ENCODE results near the gene STH. TPM values are rescaled to one million over a fixed set of nuclear protein-coding genes. Genes with fewer than 3 reads are reported as not detected.

STH gene
- polyA plus RNA-seq, 1 experiment: not detected

DNA sequence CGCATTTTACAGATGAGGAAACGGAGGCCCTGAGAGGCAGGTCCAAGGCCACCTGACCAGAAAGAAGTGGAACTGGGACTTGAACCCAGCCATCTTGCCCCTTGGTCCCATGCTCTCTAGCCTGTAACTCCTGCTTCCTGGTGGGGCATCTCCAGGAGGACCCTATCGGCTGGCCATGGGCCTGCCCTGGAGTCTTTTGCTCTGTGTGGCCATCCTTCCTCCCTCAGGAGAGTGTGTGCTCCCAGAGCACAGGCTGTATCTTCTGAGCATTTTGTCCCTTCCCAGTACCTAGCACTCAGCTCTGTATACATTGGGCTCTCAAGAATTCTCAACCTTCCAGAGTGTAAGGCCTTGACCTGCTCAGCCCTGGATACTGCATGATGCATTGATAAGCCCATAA lies 28.4 kb upstream of the STH start:
- H3K9me3 ChIP-seq (ENCODE audit: control insufficient read depth, insufficient read depth, low read length): peaks cover 6% of the 10 kb centered on the region
- DNase-seq (ENCODE audit: low read depth, low spot score): no peak
- CTCF ChIA-PET: interaction anchor here (1.4 kb wide), 1 partner anchor 21 kb away, joined by 8 read pairs; no protein-coding TSS in a partner anchor
- POLR2A ChIA-PET: no interaction called here
- TF ChIP-seq CTCF (IDR thresholded peaks at IDR 0.05; ENCODE audit: low read depth, low read length): no peak
- peaks cover 25% of the 10 kb centered on the region for H3K27me3 ChIP-seq (ENCODE audit: control insufficient read depth, insufficient read depth, low read length)
- no peak overlapping the region for H3K4me3 ChIP-seq (ENCODE audit: low read depth, low read length)
- H3K27ac ChIP-seq (ENCODE audit: low read depth, low read length): no peak overlapping the region

- Histone ChIP-seq H3K27ac (ENCODE audit: low read depth, low read length) (no peak overlapping the region), H3K27me3 (ENCODE audit: control insufficient read depth, insufficient read depth, low read length) (peaks cover 25% of the 10 kb centered on the region), H3K4me3 (ENCODE audit: low read depth, low read length) (no peak overlapping the region), H3K9me3 (ENCODE audit: control insufficient read depth, insufficient read depth, low read length) (peaks cover 6% of the 10 kb centered on the region)
- DNase-seq (ENCODE audit: low read depth, low spot score): no peak
- ChIA-PET POLR2A (no interaction called here), CTCF (interaction anchor here (1.4 kb wide), 1 partner anchor 22 kb away, joined by 8 read pairs; no protein-coding TSS in a partner anchor)
- no peak for TF ChIP-seq CTCF (IDR thresholded peaks at IDR 0.05; ENCODE audit: low read depth, low read length)
These were observed 27.3 kb upstream of the STH start for GRCh38 chr17:45971698-45972141.

GRCh38 chr17:45972531-45972930 lies 26.5 kb upstream of the STH start:
- ChIA-PET CTCF (no interaction called here), POLR2A (no interaction called here)

GRCh38 chr17:45973099-45973780 lies 25.8 kb upstream of the STH start:
- DNase-seq (ENCODE audit: low read depth, low spot score): no peak
- no peak for TF ChIP-seq CTCF (IDR thresholded peaks at IDR 0.05; ENCODE audit: low read depth, low read length)
- peaks cover 6% of the 10 kb centered on the region for H3K9me3 ChIP-seq (ENCODE audit: control insufficient read depth, insufficient read depth, low read length)
- ChIA-PET CTCF (no interaction called here), POLR2A (no interaction called here)
- H3K27me3 ChIP-seq (ENCODE audit: control insufficient read depth, insufficient read depth, low read length): peaks cover 24% of the 10 kb centered on the region
- no peak overlapping the region for H3K4me3 ChIP-seq (ENCODE audit: low read depth, low read length)
- H3K27ac ChIP-seq (ENCODE audit: low read depth, low read length): no peak overlapping the region

More at GRCh38 chr17:45972531-45972930, 26.5 kb upstream of the STH start:
- H3K4me3 ChIP-seq (ENCODE audit: low read depth, low read length): no peak overlapping the region
- peaks cover 6% of the 10 kb centered on the region for H3K9me3 ChIP-seq (ENCODE audit: control insufficient read depth, insufficient read depth, low read length)
- H3K27ac ChIP-seq (ENCODE audit: low read depth, low read length): no peak overlapping the region
- H3K27me3 ChIP-seq (ENCODE audit: control insufficient read depth, insufficient read depth, low read length): peaks cover 25% of the 10 kb centered on the region
- TF ChIP-seq CTCF (IDR thresholded peaks at IDR 0.05; ENCODE audit: low read depth, low read length): no peak
- DNase-seq (ENCODE audit: low read depth, low spot score): no peak

GRCh38 chr17:45973946-45974859 lies 24.8 kb upstream of the STH start:
- DNase-seq (ENCODE audit: low read depth, low spot score): no peak
- ChIA-PET CTCF (no interaction called here), POLR2A (no interaction called here)
- peaks cover 21% of the 10 kb centered on the region for H3K27me3 ChIP-seq (ENCODE audit: control insufficient read depth, insufficient read depth, low read length)
- no peak for TF ChIP-seq CTCF (IDR thresholded peaks at IDR 0.05; ENCODE audit: low read depth, low read length)
- no peak overlapping the region for H3K27ac ChIP-seq (ENCODE audit: low read depth, low read length)
- peaks cover 6% of the 10 kb centered on the region for H3K9me3 ChIP-seq (ENCODE audit: control insufficient read depth, insufficient read depth, low read length)
- H3K4me3 ChIP-seq (ENCODE audit: low read depth, low read length): no peak overlapping the region

Data from AG04450 (cell line).